Activated CD8-positive, alpha-beta memory T cell treated with anti-CD3 and anti-CD28 coated beads, Interleukin-2, amount 50 U/mL, for 1 hour (primary cell): ENCODE results near the gene GET3.

Experiments
- DNase-seq: peaks from one replicate; pipeline ENCODE4 v3.0.0-alpha.2; 2020; ENCODE audit errors: extremely low read depth

The GET3 gene

DNA sequence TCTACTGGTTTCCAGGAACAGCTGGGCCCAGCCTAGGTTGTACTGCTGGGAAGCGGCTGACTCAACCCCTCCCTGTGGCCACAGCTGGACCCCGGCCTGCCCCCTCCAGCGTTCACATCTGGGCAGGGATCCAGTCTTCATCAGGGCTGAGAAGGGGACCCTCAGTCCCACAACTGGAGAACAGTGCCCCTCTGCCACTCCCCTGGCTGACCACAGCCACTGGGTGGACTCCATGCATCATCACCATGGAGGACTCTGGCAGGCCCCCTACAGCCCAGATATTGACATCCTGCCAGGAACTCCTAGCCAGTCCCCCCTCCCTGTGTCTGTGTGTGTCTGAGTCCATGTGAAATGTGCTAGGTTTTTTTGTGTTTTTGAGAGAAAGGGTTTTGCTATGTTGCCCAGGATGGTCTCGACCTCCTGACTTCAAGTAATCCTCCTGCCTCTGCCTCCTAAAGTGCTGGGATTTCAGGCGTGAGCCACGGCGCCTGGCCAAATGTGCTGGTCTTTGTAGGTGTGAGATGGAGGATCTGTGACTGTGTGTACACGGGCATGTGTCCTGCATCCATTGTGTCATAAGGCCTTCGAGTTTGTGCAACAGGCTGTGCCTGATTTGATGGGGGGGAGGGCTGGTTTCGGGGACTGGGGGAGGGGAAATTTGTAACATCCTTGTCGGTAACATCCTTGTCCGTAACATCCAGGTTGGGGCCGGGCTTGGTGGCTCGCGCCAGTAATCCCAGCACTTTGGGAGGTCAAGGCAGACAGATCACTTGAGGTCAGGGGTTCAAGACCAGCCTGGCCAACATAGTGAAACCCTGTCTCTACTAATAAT is 42.1 kb downstream of the GET3 start:
- DNase-seq, result no peak

DNA sequence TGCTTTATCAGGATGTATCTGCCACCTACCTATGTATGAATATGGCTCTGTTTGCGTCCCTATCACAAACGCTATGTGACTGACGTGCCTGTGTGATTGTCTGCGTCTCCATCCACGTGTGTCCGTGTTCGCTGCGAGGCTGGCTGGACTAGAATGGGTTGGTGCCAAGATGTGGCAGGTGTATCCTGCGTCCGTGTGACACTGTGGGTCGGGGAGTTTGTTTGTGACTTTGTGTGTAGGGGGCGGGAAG is 44.8 kb downstream of the GET3 start:
- DNase-seq, result peak; percentile 91

DNA sequence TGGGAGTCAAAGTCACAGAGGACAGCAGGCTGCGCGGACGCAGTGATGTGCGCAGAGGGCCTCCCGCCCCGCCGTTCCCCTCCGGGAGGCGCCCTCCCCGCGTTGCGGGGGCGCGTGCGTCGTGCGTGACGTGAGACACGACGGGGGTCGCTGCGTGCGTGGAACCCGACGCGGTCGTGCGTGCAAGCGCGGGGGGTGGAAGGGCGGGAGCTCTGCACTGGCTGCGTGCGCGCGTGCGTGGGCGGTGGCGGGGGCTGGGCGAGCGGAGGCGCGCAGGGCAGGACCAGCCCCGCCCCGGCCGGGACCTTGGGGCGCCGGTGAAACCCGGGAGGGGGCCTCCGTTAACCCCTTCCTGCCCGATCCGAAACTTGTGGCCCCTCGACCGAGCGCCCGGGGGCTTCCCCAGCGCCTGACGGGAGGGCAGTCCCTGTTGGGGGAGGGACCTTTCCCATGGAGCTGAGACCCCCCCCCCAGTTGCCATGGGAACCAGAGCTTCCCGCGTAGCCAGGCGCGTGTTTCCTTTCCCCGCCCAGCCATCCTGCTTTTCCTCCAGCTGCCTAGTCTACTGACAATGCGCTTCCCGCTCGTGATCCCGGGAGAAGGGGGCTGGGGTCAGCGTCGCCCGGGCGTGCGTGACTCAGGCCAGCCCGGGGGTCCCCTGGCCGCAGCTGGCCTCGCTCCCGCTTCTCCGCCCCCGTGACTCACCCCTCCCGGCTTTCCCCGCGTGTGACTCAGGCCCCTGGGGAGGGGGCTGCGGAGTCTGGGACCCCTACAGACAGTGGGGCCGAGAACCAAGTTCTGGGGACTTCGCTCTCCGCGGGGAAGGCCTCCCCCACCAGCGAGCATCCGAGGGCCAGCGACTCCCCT is 45.4 kb downstream of the GET3 start:
- peak; percentile 92 for DNase-seq

DNA sequence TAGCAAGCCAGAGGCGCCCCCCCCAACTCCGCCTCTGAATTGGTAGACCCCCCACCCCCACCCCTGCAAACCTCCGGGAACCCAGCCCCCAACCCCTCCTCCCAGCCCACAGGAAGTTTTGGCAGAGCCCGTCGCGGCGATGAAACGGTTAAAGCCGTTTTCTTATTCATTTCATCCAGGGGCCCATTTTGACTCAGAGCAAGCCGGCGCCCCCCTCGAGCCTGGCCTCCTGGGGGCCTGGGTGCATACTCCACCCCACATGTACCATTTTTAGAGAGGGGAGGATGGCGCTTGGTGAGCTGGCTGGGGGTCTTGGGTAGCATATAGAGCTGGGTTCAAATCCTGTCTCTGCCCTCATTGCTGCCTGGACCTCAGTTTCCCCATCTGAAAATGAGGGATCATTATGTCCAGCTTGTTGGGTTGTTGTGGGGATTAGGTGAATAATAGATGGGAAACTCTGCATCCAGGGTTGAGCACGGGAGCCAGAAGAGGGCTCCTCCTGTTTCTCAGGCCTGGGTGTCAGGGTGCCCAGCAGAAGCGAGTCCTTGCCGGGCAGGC is 46.1 kb downstream of the GET3 start:
- DNase-seq, result no peak

DNA sequence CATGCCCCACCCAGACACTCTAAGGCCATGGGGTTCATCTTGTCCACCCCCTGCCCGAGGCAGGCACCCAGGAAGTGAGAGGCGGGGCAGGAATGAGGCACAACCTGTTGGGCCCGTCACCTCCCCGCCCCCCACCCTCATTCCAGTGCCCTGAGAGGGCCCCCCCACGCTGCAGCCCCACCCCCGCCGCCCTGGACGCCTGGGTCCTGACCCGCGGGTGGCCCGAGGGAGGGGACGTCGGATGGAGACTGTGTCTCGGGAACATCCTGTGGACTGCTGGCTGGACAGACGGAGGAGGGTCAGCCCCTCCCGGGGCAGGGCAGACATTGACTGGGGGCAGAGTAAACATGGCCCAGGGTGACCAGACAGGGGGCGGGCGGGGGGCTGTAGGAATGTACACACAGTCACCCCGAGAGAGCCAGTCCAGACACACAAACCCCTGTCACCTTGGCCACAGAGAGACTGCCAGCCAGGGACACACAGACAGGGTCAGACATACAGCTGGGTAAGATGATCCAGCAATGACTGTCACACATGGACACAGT is 46.6 kb downstream of the GET3 start:
- DNase-seq, result no peak

DNA sequence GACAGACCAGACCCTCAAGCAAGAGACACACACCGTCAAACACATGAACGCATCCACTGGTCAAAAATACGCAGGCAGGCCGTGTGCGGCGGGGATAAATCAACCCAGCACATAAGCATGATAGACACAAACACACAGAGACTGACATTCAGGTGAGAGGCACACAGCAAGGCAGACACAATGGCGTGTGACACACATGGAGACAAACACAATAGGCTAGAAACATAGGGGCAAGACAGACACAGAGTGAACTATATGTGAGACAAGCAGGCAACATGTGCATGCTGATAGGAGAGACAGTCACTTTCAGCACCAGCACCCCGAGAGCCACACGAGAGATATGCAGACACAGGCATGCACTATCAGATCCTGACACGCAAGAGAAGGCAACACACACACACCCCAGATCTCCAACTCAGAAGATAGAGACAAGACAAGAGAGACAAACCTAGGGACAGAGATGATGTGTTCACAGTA is 47.1 kb downstream of the GET3 start:
- no peak for DNase-seq

DNA sequence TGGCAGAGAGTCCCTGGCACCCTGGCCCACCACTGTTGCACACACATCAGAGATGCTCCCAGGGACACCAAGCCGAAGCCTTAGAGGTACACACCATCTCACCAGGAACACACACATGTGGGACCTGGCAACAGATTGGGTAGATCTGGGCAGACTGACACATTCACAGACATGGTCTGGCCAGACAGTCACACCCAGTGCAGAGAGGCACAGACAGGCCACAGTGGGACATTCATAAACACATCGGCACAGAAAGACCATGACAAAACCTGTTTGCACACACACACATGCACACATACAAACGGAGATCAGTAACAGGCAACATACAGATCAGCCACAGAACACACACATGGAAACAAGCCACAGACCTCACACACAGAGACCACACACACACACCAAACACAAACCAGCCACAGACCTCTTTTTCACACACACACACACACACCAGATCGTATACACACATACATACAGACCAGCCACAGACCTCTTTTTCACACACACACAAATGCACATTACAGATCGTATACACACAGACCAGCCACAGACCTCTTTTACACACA is 47.7 kb downstream of the GET3 start:
- DNase-seq, result no peak

DNA sequence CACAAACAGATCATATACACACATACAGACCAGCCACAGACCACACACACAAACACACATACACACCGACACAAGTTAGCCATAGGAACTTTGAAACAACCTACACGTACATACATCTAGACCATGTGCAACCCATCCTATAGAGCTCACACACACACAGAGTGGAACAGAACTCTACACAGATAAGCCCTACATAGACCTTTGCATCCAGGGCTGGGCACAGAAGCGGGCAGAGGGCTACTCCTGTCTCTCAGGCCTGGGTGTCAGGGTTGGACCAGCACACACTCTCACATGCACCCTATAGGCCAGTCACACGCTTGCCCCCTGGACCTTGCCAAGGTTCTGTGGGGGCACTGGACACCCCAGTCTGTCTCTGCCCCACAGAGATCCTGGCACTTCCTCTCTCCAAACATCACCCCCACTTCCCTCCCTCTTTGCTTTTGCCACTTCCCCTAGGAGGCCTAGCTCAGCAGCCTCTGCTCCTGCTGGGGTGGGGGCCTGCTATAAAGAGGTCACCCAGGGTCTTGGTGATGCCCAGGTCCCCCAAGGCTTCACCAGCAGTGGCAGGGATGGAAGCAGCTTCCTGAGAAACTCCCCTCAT is 48.2 kb downstream of the GET3 start:
- DNase-seq, result no peak

DNA sequence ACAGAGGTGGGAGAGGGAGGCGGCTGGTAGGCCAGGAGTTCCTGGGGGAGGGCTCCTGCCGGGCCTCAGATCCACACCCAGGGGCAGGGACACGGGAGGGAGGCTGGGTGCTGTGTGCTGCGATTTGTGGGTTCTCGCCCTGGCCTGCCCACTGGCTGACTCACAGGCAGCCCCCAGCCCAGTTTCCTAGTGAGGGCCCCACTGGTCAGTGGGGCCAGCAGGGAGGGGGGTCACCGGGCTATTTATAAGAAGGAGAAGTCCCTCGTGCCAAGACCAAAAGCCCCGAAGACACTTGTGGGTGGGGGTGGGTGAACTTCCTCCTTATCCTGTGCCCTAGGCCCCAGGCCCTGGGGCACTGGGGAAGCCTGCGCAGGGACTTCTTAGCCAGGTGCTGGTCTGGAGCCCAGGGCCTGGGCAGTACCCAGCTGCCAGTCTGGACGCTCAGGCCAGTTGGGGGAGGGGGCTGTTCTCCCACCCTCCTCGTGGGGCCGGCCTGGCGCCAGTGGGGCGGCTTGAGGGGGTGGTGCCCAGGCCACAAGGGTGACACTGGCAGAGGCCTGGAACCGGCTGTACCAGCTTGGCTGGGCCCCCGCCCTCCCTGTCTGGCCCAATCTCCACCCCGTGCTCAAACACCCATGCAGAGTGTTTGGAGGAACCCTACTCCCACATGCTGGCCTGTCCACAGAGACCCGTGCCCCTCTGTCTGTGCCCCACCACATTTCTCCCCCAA is 49.0 kb downstream of the GET3 start:
- DNase-seq, result no peak

DNA sequence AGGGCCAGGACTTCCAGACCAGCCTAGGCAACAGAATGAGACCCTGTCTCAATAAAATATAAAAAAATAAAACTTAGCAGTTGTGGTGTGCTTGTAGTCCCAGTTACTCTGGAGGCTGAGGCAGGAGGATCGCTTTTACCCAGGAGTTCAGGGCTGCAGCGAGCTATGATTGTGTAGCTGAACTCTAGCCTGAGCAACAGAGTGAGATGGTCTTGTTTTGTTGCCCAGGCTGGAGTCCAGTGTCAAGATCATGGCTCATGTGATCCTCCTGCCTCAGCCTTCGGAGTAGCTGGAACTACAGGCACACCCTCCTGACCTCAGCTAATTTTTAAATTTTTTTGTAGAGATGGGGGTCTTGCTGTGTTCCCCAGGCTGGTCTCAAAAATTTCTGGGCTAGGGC is 49.7 kb downstream of the GET3 start:
- no peak for DNase-seq

DNA sequence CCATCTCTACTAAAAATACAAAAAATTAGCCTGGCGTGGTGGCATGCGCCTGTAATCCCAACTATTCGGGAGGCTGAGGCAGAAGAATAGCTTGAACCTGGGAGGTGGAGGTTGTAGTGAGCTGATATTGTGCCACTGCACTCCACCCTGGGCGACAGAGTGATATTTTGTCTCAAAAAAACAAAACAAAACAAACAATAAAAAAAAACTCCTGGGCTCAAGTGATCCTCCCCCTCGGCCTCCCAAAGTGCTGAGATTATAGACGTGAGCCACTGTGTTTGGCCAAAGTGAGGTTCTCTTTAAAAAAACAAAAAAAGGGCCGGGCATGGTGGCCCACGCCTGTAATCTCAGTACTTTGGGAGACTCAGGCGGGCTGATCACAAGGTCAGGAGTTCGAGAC is 50.2 kb downstream of the GET3 start:
- DNase-seq, result no peak

DNA sequence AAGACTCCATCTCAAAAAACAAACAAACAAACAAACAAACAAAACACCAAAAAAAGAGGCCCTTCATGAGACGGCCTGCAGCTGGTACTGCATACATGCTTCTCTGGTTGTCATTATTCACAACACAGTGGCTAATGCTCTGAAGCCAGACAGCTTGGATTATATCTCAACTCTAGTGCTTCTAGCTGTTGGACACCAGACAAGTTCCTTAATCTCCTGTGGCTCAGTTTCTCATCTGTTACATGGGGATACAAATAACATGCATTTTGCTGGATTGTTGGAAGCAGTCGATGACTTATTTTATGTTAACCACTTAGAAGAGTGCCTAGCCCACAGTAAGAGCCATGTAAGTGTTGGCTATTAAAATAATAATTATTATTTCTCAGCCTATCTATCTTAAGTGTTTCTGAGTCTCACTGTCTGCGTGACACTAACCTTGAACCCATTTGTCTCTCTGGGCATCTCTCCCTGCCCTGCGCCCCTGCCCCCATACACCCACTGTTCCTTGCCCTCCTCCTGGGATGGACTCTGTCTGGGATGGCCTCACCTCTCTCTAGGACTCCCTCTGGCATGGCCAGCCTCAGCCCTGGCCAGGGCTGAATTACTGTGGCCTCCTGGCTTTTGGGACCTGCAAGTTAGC is 50.9 kb downstream of the GET3 start:
- DNase-seq, result no peak

DNA sequence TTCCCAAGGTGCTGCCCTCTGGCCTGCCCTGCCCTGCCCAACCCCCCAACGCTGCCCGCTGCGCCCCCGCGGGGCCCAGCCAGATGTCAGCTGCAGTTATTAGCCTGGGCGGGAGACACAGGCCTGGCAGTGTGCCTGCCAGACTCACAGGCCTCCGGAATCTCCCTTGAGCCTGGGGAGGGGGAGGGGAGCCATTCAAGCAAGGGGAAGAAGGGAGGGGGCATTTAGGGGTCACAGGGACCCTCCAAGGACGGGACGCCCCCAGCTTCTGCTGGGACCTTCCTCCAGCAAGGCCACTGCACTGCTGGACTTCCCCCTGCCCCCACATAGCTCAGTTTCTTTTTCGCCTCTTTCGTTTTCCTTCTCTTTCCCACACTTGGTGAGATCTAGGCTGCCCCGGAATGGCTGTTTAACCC is 51.4 kb downstream of the GET3 start:
- no peak for DNase-seq

DNA sequence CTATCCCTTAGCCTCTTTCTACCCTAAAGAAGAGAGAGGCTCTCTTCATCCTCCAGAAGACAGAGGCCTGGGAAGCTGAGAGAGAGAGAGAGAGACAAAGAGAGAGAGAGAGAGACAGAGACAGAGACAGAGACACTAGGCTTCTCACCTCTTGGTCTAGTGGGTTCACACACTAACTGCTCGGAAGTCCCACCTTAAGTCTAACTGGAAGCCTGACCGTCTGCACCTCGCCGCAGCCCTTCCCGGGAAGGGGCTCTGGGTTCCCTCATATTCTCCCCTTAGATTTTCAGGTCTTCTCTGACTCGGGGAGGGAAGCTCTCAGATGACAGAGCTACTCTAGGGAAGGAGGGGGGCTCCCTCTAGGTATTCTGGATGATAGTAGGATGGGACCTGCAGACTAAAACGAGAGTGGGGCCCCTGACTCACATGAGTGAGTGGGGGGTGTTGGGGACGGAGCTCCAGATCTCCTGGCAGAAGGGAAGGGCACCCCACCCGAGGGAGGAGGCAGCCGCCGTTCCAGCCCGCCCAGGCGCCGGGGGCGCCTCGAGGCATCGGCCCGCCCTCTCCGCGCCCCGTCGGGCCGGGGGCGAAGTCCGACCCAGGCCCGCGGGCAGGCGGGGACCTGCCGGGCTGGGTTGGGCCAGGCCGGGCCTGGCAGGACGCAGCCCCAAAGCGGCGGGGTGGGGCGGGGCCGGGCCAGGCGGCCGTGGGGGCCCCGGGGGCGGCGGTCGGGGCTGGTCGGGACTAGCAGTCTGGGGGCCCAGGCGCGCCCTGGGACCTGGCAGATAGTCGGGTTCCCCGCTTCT is 52.0 kb downstream of the GET3 start:
- DNase-seq, result no peak

DNA sequence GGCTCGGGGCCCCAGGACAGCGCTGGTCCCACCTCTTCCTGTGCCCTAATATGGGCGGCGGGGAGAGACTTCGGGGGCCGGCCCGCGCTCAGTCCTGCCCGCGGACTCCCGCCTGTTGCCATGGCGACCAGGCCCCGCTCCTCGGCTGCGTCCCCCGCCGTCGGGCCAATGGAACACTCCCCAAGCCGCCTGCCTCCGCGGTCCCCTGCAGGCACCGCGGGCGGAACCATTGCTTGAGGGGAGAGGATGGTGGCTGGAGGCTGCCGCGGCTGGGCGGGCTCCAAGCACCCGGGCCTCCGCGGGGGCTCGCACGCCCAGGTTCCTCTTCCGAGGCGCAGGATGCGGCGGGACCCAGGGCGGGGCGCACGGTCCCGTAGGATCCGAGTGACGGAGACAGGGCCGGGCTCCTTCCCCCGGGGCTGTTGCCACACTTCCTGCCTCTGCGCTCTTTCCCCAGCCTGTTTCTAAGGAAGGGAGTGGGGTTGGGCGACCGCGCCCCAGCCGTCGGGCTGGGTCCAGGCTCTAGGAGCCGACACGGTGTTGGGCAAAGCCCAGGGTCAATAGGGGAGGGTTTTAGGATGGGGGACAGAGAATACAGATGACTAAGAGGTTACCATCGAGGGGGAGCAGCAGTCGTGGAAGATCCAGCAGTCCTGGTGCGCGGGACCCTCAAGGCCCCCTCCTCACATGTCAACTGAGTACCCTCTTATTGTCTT is 52.8 kb downstream of the GET3 start:
- peak; percentile 86 for DNase-seq

DNA sequence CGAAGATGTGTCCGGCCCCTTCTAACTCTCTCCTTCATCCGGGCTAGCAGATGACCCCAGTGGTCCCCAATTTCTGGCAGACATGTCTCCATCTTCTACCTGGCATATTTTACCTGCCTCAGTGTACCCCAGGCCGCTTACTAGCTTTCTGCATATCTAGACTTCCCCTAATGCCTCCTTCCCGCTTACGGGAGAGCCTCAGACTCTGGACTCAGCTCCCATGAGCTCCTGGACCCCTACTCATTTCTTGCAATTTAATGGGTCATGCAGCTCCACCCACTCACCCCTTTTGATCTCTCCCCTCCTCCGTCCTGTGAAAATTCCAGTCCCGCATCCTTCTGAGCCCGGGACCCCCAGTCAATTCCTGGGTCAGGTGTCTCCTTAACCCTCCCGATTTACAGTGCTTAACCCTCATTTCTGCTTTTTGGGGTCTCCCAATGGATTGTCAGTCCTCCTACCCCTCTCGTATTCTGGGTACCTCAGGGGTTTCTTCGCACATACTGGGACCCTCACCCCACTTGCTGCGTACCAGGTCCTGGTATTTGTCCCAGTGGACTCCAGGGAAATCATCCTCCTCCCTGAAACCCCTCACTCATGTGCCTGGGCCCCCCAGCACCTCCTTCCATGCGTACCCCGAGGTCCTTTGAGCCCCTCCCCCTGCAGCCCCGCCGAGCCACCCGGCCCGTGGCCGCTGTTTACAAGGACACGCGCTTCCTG is 53.5 kb downstream of the GET3 start:
- no peak for DNase-seq

DNA sequence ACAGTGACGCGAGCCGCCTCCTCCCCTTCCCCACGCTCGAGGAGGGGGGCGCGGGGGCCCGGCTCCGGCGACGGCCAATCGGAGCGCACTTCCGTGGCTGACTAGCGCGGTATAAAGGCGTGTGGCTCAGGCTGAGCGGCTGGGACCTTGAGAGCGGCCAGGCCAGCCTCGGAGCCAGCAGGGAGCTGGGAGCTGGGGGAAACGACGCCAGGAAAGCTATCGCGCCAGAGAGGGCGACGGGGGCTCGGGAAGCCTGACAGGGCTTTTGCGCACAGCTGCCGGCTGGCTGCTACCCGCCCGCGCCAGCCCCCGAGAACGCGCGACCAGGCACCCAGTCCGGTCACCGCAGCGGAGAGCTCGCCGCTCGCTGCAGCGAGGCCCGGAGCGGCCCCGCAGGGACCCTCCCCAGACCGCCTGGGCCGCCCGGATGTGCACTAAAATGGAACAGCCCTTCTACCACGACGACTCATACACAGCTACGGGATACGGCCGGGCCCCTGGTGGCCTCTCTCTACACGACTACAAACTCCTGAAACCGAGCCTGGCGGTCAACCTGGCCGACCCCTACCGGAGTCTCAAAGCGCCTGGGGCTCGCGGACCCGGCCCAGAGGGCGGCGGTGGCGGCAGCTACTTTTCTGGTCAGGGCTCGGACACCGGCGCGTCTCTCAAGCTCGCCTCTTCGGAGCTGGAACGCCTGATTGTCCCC is 54.2 kb downstream of the GET3 start, which contains the start of gene JUNB:
JUNB (plus strand) TSS at position 142 of the 706 bp plus-strand sequence; CDS start at position 428, 286 bp downstream.
- peak; percentile 95 for DNase-seq
